Hepatocyte (in vitro differentiated cells): Measurements from ENCODE around the gene KANSL3.

ENCODE experiments used
- CTCF ChIP-seq: fragments of 200-600 bp; sonication (generic); IDR thresholded peaks from 2 replicates; pipeline ENCODE4 v1.5.1; 2016; ENCODE audit warnings: antibody characterized with exemption, mild to moderate bottlenecking; ENCODE audit not compliant: poor library complexity
- EZH2 ChIP-seq: fragments of 200-600 bp; sonication (generic); IDR thresholded peaks from 2 replicates; pipeline ENCODE4 v1.6.1; 2016; ENCODE audit warnings: antibody characterized with exemption, mild to moderate bottlenecking, borderline replicate concordance
- EZH2phosphoT487 ChIP-seq: fragments of 200-600 bp; sonication (generic); IDR thresholded peaks from one replicate; pipeline ENCODE4 v1.6.1; 2018; ENCODE audit warnings: antibody characterized with exemption, mild to moderate bottlenecking, low read depth, moderate library complexity; ENCODE audit not compliant: unreplicated experiment, severe bottlenecking

DNA sequence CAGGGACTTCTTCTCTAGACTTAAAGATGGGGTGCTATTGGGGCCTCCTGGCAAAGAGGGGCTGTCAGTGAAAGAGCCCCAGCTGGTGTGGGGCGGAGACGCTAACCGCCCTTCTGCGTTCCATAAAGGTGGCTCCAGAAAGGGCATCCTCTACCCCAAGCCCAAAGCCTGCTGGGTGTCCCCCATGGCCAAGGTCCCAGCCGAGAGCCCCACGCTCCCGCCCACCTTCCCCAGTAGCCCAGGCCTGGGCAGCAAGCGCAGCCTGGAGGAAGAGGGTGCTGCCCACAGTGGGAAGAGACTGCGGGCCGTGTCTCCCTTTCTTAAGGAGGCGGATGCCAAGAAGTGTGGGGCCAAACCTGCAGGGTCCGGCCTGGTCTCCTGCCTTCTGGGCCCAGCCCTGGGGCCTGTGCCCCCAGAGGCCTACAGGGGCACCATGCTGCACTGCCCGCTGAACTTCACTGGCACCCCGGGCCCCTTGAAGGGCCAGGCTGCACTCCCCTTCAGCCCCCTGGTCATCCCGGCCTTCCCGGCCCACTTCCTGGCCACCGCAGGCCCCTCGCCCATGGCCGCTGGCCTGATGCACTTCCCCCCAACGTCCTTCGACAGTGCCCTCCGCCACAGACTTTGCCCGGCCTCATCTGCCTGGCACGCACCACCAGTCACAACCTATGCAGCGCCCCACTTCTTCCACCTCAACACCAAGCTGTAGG, 86.4 kb downstream of the KANSL3 start:
- TF ChIP-seq CTCF (no peak), EZH2 (no peak), EZH2phosphoT487 (no peak)
